Astrocyte (in vitro differentiated cells and primary cell): ENCODE measurements around the gene KATNB1.

ENCODE experiments used
- EZH2 ChIP-seq: IDR thresholded peaks from 2 replicates; pipeline ENCODE4 v1.6.1; 2012; ENCODE audit warnings: mild to moderate bottlenecking, low read length, inconsistent platforms; ENCODE audit not compliant: insufficient read depth
- TF ChIP-seq, protein P1 (sequence below): IDR thresholded peaks from 2 replicates; pipeline ENCODE4 v1.5.1; 2011; ENCODE audit warnings: low read depth, mild to moderate bottlenecking, inconsistent platforms, low read length, moderate library complexity; ENCODE audit not compliant: insufficient read depth

DNA sequence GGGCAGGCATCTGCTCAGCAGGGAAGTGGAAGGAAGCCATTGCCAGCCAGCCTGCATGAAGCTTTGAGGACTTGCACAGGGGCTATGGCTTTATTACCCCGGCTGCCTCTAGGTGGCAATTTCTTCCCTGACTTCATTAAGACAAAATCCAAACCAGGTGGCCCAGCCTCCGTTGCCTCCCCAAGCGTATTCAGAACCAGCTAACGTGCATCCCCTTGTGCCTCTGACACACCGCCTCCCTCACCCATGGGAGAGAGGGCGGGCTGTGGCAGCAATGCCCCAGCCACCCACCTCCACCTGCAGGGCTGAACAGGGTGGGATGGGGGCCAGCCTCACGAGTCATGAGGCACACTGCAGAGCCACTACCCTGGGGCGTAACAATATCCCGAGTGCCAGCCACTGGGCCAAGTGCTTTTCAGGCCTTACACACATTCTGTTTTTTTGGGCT lies 59.9 kb downstream of the KATNB1 start:
- TF ChIP-seq, protein P1, sequence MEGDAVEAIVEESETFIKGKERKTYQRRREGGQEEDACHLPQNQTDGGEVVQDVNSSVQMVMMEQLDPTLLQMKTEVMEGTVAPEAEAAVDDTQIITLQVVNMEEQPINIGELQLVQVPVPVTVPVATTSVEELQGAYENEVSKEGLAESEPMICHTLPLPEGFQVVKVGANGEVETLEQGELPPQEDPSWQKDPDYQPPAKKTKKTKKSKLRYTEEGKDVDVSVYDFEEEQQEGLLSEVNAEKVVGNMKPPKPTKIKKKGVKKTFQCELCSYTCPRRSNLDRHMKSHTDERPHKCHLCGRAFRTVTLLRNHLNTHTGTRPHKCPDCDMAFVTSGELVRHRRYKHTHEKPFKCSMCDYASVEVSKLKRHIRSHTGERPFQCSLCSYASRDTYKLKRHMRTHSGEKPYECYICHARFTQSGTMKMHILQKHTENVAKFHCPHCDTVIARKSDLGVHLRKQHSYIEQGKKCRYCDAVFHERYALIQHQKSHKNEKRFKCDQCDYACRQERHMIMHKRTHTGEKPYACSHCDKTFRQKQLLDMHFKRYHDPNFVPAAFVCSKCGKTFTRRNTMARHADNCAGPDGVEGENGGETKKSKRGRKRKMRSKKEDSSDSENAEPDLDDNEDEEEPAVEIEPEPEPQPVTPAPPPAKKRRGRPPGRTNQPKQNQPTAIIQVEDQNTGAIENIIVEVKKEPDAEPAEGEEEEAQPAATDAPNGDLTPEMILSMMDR, result no peak
- no peak for TF ChIP-seq EZH2
